Measurements from ENCODE around the gene CACTIN. TPM values are rescaled to one million over a fixed set of nuclear protein-coding genes. Genes with fewer than 3 reads are reported as not detected.

CACTIN gene
- total RNA-seq, 1 donor from 2014 or later, result 40.8 TPM

DNA sequence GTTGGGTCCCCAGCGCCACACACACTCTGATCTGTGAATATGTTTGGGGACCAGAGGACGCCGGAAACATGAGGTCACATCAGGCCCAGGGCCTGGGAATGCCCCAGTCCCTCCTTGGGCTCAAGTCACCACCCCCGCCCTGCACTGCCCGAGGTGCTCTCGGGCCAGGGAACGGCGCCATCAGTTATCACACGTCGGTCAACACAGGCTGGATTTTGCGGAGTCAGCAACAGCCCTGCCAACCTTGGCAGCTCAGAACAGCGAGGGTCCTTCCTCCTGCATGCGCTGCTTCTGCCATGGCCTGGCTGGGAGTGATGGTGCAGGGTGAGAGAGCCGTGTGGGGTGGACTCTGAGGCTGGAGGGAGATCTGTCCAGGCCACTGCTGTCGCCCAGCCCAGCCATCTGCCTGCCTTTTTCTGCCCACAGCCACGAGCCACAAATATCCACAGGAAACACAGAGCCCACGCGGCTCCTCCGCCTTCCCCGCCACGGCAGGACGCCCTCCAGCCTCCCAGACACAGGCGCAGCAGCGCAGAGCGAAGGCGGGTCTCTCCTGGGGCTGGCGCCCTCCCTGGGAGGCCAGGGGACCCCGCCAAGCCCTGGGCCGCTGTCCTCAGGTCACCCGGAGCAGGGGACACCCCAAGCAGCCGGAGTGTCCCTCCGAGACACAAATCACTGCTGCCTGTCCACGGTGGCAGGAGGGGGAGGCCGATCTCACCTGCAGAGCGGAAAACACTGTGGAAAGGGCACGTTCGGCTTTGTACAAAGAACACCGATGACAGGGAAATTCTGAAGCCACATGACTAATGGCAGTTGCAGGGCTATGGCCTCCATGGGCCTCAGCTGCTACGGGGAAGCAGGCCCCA lies 31.6 kb upstream of the CACTIN start:
- H3K4me3 Mint-ChIP-seq, result no peak overlapping the region
- H3K4me1 Mint-ChIP-seq (ENCODE audit: low read depth), result no peaks in the 10 kb centered on the region
- no peaks in the 10 kb centered on the region for H3K9me3 Mint-ChIP-seq
- no peaks in the 10 kb centered on the region for H3K27me3 Mint-ChIP-seq (ENCODE audit: insufficient read depth)
- H3K36me3 Mint-ChIP-seq (ENCODE audit: low read depth), result peaks cover 4% of the 10 kb centered on the region
- DNase-seq (ENCODE audit: low spot score), result no peak
- intact Hi-C loops (cut with micrococcal nuclease), result no loop called here
- H3K27ac Mint-ChIP-seq, result no peak overlapping the region

DNA sequence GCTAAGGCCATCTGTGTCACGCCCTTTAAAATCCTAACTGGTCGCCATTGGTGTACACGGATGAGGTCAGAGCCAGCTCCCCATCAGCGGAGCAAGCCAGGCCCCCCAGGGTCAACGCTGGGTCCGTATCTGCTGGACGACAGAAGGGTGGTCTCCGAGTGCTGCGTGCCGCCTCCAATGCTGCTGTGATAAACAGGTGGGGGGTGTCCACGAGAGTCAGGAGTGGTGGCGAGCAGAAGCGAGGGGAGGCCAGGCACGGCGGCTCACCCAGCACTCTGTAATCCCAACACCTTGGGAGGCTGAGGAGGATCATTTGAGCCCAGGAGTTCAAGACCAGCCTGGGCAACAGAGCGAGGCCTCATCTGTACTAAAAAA lies 30.8 kb upstream of the CACTIN start:
- H3K4me1 Mint-ChIP-seq (ENCODE audit: low read depth), result no peaks in the 10 kb centered on the region
- H3K27me3 Mint-ChIP-seq (ENCODE audit: insufficient read depth), result no peaks in the 10 kb centered on the region
- no peaks in the 10 kb centered on the region for H3K9me3 Mint-ChIP-seq
- no peak for DNase-seq (ENCODE audit: low spot score)
- peaks cover 4% of the 10 kb centered on the region for H3K36me3 Mint-ChIP-seq (ENCODE audit: low read depth)
- no peak overlapping the region for H3K4me3 Mint-ChIP-seq
- no peak overlapping the region for H3K27ac Mint-ChIP-seq
- intact Hi-C loops (cut with micrococcal nuclease), result no loop called here

DNA sequence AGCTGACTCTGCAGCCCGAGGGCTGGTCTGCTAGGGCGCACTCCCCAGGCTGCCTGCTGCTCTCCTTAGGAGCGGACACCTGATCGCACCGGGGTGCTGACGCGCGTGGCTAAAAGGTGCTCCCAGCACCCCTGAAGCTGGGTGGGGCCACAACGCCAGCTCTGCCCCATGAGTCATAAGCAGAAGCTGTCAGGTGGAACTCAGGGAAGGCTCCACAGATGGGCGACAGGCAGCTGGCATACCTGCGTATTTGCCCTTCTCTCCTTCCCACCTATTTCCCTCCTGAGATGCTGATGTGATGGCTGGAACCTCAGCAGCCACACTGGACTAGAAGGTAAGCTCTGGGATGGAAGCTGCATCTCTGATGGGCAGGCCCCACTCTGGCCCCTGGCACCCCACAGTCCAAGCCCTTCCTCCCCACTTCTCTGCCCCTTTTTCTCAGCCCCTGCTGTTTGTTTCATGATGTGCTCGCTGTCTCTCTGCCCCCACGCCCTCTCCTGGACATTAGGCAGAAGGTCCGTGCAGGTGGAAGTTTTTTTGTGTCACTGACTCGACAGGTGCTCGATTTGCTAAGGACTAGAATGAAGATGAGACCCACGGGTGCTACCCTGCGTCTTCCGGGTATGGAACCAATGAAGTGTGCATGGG lies 30.3 kb upstream of the CACTIN start:
- DNase-seq (ENCODE audit: low spot score), result no peak
- H3K4me3 Mint-ChIP-seq, result no peak overlapping the region
- H3K27ac Mint-ChIP-seq, result no peak overlapping the region
- intact Hi-C loops (cut with micrococcal nuclease), result no loop called here
- H3K4me1 Mint-ChIP-seq (ENCODE audit: low read depth), result no peaks in the 10 kb centered on the region
- H3K27me3 Mint-ChIP-seq (ENCODE audit: insufficient read depth), result no peaks in the 10 kb centered on the region
- peaks cover 4% of the 10 kb centered on the region for H3K36me3 Mint-ChIP-seq (ENCODE audit: low read depth)
- no peaks in the 10 kb centered on the region for H3K9me3 Mint-ChIP-seq

DNA sequence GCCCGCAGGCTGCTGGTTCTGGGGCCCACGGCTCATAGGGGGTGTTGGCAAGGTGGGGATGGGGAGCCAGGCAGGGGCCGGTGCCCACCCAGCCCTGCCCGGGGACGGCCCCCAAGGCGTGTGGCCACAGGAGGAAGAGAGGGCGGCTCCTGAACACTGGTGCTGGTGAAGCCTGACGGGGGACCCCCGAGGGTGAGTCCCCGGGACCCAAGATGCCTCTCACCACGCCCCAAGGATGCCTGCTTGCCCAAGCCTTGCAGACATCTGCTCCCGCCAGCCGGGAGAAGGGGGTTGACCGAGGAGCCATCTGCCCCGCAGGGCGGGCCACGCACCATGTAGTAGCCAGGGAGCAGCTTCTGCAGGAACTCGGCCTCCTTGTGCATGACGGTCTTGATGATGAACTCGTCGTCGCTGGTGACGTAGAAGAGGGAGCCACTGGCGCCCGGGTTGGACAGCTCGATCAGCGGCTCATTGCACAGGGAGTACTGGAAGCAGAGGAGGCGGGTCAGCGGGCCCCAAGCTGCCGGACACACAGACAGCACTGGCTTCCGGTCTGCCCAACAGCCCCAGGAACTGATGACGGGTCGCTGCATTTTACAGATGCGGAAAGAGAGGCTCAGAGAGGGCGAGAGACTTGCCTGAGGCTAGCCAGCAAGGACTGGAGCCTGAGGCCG lies 29.6 kb upstream of the CACTIN start:
- no peaks in the 10 kb centered on the region for H3K9me3 Mint-ChIP-seq
- no peaks in the 10 kb centered on the region for H3K4me1 Mint-ChIP-seq (ENCODE audit: low read depth)
- no peak overlapping the region for H3K4me3 Mint-ChIP-seq
- H3K27ac Mint-ChIP-seq, result no peak overlapping the region
- no peaks in the 10 kb centered on the region for H3K27me3 Mint-ChIP-seq (ENCODE audit: insufficient read depth)
- intact Hi-C loops (cut with micrococcal nuclease), result no loop called here
- peaks cover 6% of the 10 kb centered on the region for H3K36me3 Mint-ChIP-seq (ENCODE audit: low read depth)
- DNase-seq (ENCODE audit: low spot score), result no peak

DNA sequence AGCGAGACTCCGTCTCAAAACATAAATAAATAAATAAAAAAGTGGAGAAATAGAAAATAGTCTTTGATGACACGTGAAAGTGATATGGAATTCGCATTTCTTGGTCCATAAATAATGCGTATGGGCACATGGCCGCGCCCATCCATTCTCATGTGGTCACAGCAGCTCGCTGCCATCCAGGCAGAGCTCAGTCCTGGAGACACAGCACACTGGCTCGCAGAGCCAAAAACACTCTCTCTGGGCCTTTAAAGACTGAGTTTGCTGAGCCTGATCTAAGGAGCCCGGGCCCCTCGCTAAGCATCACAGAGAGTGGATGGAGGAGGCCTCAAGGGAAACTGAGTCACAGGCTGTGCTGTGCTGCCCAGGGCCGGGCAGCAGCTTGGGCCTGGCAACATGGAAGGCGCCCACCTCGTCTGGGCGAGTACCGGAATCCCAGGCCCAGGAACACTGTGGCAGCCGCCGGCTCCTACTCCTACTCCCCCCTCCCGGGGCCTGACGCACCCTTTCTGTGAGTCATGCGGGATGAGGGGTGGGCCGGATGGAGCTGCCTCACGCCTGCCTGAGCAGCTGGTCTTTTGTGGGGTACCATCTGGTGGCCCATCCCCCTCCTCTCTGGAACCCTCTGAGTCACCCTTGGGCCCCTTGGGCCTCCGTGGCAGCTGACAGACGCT lies 28.9 kb upstream of the CACTIN start:
- no peak for DNase-seq (ENCODE audit: low spot score)
- Mint-ChIP-seq H3K4me3 (no peak overlapping the region), H3K27ac (no peak overlapping the region), H3K27me3 (ENCODE audit: insufficient read depth) (no peaks in the 10 kb centered on the region), H3K9me3 (no peaks in the 10 kb centered on the region), H3K4me1 (ENCODE audit: low read depth) (no peaks in the 10 kb centered on the region), H3K36me3 (ENCODE audit: low read depth) (peaks cover 6% of the 10 kb centered on the region)
- intact Hi-C loops (cut with micrococcal nuclease), result no loop called here

DNA sequence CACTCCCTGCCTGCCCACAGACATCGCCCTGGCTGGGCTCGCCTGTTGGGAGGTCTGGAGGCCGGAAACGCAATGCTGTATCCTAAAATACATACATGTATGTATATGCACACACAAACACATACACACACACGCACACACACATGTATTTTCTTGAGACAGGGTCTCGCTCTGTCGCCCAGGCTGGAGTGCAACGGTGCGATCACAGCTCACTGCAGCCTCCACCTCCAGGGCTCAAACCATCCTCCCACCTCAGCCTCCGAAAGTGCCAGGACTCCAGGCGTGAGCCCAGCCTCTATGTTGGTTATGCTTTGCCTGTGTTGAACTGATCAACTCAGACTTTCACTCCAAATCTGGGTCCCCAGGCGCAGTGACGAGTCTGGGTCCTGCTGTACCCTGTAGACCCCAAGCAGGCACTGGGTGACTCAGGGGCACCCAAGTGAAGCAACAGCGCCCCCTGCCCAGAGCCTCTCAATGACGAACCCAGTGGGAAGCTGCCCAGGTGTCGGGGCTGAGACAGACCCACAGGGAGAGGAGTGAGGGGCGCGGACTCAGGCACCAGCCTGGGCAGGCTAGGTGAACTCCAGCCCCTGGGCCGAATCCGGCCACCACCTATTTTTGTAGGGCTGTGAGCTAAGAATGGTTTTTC lies 27.4 kb upstream of the CACTIN start:
- no peaks in the 10 kb centered on the region for H3K27me3 Mint-ChIP-seq (ENCODE audit: insufficient read depth)
- H3K27ac Mint-ChIP-seq, result no peak overlapping the region
- intact Hi-C loops (cut with micrococcal nuclease), result no loop called here
- no peak for DNase-seq (ENCODE audit: low spot score)
- no peak overlapping the region for H3K4me3 Mint-ChIP-seq
- H3K9me3 Mint-ChIP-seq, result no peaks in the 10 kb centered on the region
- no peaks in the 10 kb centered on the region for H3K4me1 Mint-ChIP-seq (ENCODE audit: low read depth)
- H3K36me3 Mint-ChIP-seq (ENCODE audit: low read depth), result peaks cover 6% of the 10 kb centered on the region

DNA sequence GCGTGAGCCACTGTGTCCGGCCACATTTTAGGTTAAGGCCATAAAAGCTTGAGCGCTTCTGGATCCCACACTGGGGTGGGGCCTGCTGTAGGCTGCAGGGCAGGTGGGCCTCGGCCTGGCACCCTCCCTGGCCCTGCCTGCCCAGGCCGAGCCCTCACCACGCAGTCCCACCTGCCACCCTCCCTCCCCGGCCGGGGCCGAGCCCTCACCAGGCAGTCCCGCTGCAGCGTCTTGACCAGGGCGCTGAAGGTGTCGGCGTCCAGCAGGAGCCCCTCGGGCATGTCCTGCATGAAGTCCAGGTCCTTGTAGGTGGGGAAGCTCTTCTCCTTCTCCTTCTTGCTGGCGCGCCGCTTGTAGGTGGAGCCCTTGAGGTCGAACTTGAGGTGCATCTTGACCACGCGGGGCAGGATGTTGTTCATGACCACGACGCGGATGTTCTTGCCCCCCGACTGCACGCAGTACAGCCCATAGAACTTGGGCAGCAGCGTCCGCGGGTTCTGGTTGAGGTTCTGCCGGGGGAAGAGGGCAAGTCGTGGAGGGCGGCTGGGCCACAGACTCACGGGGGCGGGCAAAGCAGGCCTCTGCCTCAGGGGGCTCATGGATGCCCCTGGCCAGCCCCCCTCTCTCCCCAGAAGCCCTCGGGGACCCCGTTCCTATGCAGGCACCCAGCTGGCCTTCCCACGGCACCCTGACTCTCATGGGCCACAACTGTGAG lies 26.6 kb upstream of the CACTIN start:
- no peak for DNase-seq (ENCODE audit: low spot score)
- Mint-ChIP-seq H3K27ac (no peak overlapping the region), H3K27me3 (ENCODE audit: insufficient read depth) (no peaks in the 10 kb centered on the region), H3K9me3 (no peaks in the 10 kb centered on the region), H3K4me3 (no peak overlapping the region), H3K4me1 (ENCODE audit: low read depth) (no peaks in the 10 kb centered on the region), H3K36me3 (ENCODE audit: low read depth) (peaks cover 6% of the 10 kb centered on the region)
- intact Hi-C loops (cut with micrococcal nuclease), result no loop called here

DNA sequence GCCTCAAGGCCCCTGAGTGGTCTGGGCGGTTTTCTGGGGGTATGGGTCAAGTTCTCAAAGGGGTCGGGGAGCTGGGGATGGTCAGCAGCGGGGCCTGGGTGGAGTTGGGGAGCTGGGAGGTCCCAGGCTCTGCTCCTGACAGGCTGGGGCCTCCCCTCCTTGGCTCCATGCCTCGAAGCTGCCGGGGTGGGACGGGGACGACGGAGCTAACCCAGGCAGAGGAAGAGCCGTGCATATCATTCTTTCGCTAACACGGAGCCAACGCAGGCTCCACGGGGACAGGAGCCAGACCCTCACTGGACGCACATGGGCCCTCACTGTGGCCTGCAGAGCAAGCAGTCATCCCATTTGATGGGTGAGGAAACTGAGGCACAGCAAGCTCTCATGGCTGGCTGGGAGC lies 25.8 kb upstream of the CACTIN start:
- H3K9me3 Mint-ChIP-seq, result no peaks in the 10 kb centered on the region
- peaks cover 6% of the 10 kb centered on the region for H3K36me3 Mint-ChIP-seq (ENCODE audit: low read depth)
- intact Hi-C loops (cut with micrococcal nuclease), result no loop called here
- H3K4me1 Mint-ChIP-seq (ENCODE audit: low read depth), result no peaks in the 10 kb centered on the region
- no peak overlapping the region for H3K27ac Mint-ChIP-seq
- no peak for DNase-seq (ENCODE audit: low spot score)
- H3K4me3 Mint-ChIP-seq, result no peak overlapping the region
- H3K27me3 Mint-ChIP-seq (ENCODE audit: insufficient read depth), result no peaks in the 10 kb centered on the region

DNA sequence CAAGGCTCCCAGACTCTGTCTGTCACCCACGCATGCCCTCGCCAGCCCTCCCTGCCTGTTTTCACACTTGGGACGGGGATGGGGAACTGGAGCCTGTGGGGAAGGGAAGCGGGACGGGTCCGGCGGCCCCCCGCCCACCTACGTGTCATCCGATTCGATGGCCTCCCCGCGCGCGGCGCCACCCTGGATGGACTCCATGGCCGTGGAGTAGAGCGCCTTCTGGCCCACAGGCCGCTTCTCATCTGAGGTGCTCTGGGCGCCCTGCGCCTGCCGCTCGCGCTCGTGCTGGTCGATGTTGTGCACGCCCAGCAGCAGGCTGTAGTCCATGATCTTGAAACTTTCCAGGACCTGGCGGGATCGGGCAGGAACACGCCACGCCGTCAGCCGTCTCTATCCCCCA lies 25.1 kb upstream of the CACTIN start:
- DNase-seq (ENCODE audit: low spot score), result no peak
- no peaks in the 10 kb centered on the region for H3K9me3 Mint-ChIP-seq
- H3K4me3 Mint-ChIP-seq, result no peak overlapping the region
- no peaks in the 10 kb centered on the region for H3K4me1 Mint-ChIP-seq (ENCODE audit: low read depth)
- H3K27ac Mint-ChIP-seq, result no peak overlapping the region
- intact Hi-C loops (cut with micrococcal nuclease), result no loop called here
- peaks cover 3% of the 10 kb centered on the region for H3K36me3 Mint-ChIP-seq (ENCODE audit: low read depth)
- no peaks in the 10 kb centered on the region for H3K27me3 Mint-ChIP-seq (ENCODE audit: insufficient read depth)

DNA sequence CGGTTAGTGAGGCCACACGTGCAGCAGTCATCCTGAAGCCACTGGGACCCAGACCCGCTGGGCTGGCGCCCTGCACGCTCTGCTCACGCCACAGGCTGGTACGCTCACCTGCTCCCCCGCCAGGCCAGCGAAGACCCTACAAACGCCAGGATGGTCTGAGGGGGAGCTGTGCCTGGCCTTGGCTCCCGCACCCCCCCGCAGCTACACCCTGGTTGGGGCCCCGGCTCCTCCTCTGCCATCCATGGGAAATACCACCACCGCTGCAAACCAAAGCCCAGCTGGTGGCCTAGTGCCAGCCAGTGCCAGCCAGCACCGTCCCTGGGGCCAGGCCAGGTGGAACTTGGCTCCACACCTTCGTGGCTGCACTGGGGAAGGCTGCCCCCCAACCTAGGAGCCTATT lies 23.3 kb upstream of the CACTIN start:
- H3K9me3 Mint-ChIP-seq, result no peaks in the 10 kb centered on the region
- no peak overlapping the region for H3K27ac Mint-ChIP-seq
- intact Hi-C loops (cut with micrococcal nuclease), result no loop called here
- DNase-seq (ENCODE audit: low spot score), result no peak
- no peak overlapping the region for H3K4me3 Mint-ChIP-seq
- no peaks in the 10 kb centered on the region for H3K4me1 Mint-ChIP-seq (ENCODE audit: low read depth)
- H3K36me3 Mint-ChIP-seq (ENCODE audit: low read depth), result peaks cover 3% of the 10 kb centered on the region
- H3K27me3 Mint-ChIP-seq (ENCODE audit: insufficient read depth), result no peaks in the 10 kb centered on the region

DNA sequence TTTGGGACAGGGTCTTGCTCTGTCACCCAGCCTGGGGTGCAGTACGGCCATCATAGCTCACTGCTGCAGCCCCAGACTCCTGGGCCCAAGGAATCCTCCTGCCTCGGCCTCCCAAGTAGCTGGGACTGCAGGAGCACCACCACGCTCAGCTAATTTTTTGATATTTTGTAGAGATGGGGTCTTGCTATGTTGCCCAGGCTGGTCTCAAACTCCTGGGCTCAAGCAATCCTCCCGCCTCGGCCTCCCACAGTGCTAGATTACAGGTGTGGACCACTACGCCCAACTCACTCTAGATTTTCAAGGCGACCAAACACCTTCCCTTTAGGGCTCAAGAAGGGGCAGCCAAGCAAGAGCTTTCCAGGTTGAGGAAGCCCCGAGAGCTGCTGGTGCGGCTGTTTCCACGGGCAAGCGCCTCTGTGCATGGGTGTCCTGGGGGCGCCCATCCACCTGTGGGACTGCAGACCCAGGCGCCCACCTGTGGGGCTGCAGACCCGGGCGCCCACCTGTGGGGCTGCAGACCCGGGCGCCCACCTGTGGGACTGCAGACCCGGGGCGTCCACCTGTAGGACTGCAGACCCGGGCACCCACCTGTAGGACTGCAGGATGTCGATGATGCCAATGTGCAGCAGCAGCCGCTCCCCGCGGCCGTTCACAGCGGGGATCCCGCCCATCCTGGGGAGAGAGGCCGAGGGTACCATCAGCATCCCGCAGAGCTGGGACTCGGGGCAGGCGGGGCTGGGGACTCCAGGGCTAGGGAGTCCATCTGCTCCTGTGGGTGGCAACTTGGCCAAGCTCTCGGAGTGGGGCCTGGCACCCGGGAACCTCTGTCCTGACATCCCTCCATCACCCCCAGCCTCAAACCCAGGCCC lies 21.7 kb upstream of the CACTIN start:
- Mint-ChIP-seq H3K27me3 (ENCODE audit: insufficient read depth) (no peaks in the 10 kb centered on the region), H3K4me3 (no peak overlapping the region), H3K36me3 (ENCODE audit: low read depth) (peaks cover 3% of the 10 kb centered on the region), H3K4me1 (ENCODE audit: low read depth) (no peaks in the 10 kb centered on the region), H3K9me3 (no peaks in the 10 kb centered on the region), H3K27ac (no peak overlapping the region)
- no peak for DNase-seq (ENCODE audit: low spot score)
- intact Hi-C loops (cut with micrococcal nuclease), result no loop called here

All from activated T-helper 1 cell treated with anti-CD3 and anti-CD28 coated beads, Interleukin-12 subunit alpha, Interleukin-12 subunit beta, Interleukin-2, Interleukin-4 antibody, amounts not matched to agents 30 ng/mL and 10 ng/mL and 1 ng/mL, durations not matched to agents 14 hours and 24 hours and 36 hours (primary cell).